Breast epithelium (tissue), 3 donors: ENCODE results near the gene METTL16.

Experiments
- CTCF ChIP-seq, 3 donors: fragments of 450-650 bp; IDR thresholded peaks; one replicate each; pipeline ENCODE4 v1.5.1; 2016 to 2017; ENCODE audit warnings: antibody characterized with exemption in 3 of 3, mild to moderate bottlenecking in 3 of 3, moderate library complexity in 3 of 3
- POLR2A ChIP-seq: fragments of 450-650 bp; IDR thresholded peaks from one replicate; pipeline ENCODE4 v1.6.1; 2016; ENCODE audit warnings: antibody characterized with exemption, mild to moderate bottlenecking, moderate library complexity
- POLR2AphosphoS5 ChIP-seq, 3 donors: sonication (generic); formaldehyde crosslinking; IDR thresholded peaks; one replicate each; pipeline ENCODE4 v1.6.1; 2017; ENCODE audit warnings: antibody characterized with exemption in 3 of 3

- TF ChIP-seq CTCF (IDR thresholded peaks at IDR 0.05) (no peak), POLR2AphosphoS5 (IDR thresholded peaks at IDR 0.05) (no peak), POLR2A (no peak)
These were observed 53.8 kb downstream of the METTL16 start for GRCh38 chr17:2457913-2458312.
